ENCODE results near the gene OLAH.
"Not testable (repeated sequence)": the region's sequence is repeated elsewhere in the genome, so short reads cannot be mapped to it uniquely, and the experiment has no call there.

The OLAH gene

DNA sequence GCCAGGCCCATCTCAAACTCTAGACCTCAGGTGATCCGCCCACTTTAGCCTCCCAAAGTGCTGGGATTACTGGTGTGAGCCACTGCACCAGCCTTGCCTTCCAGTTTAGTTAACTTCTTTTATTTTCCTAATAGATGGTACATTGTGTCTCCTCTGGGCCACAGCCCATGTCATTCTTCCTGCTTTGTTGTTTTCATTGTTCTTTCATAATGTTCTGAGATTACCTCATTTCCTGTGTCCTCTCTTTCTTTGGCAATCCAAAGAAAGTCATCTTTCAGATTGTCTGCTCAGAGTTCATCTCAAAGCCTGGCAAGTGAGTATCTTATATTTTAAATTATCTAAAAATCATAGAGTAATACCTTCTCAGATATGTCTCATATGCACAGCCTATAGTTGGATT lies at the start of gene OLAH:
TSS of gene OLAH (plus strand) at position 270 of the 400 bp plus-strand sequence. CDS start 3,346 bp downstream, outside the sequence.
- no peak for DNase-seq

DNA sequence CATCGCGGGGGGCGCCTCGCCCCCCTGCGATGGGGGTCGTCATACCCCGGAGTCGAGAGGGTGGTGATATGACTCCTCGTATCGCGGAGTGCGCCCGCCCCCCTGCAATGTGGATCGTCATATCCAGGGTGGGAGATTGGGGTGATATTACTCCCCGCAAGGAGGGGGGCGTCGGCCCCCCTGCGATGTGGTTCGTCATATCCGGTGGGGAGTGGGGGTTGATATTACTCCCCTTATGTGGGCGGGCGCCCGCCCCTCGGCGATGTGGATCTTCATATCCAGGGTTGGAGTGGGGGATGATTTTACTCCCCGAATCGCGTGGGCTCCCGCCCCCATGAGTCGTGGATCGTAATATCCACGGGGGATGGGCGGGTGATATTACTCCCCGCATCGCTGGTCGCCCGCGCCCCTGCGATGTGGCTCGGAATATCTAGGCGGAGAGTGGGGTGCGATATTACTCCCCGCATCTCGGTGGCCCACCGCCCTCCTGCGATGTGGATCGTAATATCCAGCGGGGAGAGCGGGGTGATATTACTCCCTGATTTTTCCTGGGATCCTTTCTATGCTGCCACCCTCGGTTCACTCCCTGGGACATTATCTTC lies 47.7 kb upstream of the OLAH start:
- DNase-seq: no peak

DNA sequence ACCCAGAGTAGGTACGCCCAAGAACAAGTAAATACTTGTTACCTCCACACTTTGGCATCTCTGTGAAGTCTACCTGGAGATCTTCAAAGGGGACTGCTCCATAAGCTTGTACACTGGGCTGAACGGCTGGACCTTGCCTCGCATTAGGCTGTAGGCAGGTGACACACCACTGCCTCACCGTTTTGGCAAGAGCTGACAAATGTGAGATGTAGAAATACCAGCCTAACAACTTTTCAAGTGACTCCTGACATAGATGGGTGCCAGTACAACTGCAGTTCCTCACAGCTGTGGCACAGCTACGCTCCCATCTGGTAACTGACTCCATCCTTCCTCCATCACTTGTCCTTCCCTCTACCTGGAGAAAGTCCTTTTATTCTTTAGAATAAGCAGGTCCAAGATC lies 30.2 kb upstream of the OLAH start:
- DNase-seq: not testable (repeated sequence)

DNA sequence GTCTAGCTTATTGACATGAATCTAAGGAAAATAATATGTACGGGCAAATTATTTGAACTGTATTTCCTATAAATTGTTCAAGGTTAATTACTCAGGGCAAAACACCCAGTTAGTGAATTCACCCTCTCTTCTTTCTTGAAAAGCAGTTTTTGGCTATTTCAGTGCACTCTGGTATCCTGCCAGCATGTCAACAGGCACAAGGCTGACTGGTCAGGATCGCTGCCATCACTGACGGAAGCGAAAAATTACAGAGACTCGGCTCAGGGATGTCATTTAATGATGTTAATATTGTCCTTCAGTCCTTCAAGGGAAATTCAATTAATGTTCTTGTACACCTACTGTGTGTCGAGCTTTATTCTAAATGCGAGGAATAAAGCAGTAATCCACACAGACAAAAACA lies 28.3 kb upstream of the OLAH start:
- no peak for DNase-seq

DNA sequence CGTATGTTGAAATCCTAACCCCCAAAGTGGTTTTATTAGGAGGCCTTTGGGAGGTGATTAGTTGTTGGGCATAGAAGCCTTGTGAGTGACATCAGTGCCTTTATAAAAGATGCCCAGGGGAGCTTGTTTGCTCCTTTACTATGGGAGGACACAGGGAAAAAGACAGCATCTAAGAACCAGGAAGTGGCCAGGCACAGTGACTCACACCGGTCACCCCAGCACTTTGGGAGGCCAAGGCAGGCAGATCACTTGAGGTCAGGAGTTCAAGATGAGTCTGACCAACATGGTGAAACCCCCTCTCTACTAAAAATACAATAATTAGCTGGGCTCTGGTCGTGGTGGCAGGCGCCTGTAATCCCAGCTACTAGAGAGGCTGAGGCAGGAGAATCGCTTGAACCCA lies 22.8 kb upstream of the OLAH start:
- DNase-seq: not testable (repeated sequence)

DNA sequence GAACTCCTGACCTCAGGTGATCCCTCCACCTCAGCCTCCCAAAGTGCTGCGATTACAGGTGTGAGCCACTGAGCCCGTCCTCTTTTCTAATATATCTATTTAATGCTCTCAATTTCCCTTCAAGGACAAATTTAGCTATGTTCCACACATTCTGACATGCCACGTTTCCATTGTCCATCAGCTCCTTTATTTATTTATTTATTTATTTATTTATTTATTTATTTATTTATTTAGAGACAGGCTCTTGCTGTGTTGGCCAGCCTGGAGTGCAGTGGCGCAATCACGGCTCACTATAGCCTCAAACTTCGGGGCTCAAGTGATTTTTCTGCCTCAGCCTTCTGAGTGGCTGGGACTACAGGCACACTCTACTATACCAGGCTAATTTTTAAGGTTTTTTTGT lies 20.7 kb upstream of the OLAH start:
- DNase-seq: not testable (repeated sequence)

DNA sequence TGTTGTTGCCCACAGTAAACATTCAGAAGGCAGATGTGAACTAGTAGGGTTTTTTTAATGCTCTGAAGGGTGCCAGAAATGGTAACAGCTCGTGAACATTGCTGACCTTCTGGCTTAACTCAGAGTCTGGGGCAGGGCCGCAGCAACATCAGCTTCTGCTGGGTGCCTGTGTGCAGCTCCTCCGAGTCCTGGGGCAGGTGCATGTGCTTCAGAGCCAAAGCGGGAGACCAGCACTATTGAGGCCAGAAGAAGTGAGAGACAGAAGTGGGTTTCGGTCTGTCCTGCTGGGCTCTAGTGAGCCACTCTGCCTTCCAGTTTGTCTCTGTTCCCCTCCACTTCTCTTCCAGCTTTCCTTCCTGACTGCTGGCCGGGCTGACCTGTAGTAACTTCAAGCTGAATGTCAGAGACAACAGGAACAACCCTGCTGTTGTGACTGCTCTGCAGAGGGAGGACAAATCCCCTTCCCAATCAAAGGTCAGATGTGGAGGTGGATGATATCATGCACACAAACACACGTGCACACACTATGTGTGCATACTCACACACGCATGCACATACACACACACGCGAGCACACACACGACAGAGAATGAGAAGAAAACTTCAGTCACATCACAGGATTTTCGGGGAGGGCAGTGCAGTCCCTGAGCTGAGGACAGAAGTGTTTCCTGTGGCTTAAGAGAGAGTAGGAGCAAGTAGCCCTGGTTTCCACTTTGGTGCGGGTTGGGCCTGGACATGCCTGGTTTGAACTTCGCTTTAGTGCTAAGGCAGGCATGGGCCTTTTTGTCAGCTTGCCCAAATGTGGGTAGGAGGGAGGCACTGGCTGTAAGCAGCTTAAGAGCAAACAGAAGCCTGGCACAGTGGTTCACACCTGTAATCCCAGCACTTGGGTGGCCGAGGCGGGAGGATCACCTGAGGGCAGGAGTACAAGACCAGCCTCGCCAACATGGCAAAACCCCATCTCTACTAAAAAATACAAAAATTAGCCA lies 19.4 kb upstream of the OLAH start:
- DNase-seq: not testable (repeated sequence)

DNA sequence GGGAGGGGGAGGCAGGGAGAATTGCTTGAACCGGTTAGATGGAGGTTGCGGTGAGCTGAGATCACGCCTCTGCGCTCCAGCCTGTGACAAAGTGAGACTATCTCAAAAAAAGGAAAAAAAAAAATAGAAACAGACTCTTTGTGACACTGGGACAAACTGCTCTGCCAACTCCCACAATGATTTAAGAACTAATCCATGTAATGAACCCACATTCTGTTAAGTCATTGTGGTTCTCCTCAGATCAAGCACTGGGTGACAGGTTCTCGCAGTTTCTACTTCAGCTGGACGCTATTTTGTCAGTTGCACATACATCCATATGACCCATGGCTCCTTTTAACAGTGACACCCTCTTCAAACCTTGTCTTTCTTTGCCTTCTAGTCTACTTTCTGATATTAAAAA lies 18.7 kb upstream of the OLAH start:
- not testable (repeated sequence) for DNase-seq

DNA sequence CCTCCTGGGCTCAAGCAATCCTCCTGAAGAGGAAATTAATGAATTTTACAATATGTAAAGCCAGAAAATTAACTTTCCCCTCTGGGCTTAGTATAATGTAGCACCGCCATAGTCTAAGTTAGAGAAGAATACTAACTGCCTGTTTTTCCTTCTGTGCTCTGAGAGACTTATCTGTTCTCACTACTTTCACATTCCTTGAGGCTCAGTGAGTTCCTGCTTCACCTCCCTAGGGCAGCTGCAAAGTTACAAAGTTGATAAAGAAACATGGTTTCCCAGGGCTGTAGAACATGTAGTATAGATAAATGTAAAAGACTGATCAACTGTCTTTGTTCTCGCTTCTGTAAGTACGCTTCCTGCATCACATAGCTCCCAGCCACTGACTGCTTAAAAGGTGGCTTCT lies 16.0 kb upstream of the OLAH start:
- DNase-seq: no peak

DNA sequence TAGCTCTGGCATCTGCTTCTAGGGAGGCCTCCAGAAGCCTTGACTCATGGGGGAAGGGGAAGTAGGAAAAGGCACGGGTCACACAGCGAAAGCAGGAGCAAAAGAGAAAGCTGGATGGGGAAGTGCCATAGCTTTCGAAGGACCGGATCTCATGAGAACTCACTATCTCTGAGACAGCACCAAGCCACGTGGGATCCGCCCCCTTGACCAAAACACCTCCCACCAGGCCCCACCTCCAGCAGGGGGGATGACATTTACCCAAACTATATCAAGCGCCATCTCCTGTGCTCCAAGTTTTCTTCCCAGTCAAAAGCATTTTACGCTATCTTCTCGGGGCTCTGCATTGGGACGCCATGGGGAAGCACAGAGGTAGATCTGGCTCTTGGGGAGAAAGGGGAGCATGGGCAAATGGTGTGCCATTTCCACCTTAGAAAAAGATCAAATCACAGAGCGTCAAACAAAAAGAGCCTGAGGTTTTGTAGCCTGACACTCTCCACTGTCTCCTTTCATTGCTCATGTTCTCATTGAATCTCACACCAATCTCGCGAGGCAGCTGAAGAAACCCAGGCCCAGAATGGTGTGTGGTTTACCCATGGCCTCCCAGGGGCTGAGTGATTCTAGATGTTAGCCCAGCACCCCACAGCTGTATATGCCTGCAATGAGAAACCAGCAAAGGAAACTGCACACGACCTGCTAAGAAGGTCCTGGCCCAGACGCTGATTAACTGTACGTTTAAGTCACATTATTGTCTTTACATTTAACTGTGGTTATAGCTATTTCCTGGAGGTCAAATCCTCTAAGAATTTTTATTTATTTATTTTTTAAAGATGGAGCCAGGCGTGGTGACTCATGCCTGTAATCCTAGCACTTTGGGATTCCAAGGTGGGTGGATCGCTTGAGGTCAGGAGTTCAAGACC lies 8.1 kb upstream of the OLAH start:
- DNase-seq: no peak

DNA sequence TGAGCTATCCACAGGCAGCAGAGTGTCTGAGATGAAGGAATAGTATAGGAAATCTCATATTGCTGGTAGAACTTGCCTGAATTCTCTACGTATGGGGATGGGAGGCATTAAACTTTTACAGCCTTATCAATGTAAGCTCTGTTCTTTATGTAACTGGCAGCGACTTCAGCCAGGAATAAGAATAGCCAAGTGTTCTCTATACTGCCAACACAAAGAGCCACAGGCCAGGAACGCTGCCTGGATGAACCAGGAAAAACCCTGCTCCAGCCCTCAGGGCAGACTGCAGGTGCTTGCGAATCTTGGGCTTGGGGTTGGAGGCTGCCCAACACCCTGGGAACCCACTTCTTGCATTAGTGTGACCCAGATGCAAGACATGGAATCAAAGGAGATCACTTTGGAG lies 6.1 kb upstream of the OLAH start:
- DNase-seq: no peak

DNA sequence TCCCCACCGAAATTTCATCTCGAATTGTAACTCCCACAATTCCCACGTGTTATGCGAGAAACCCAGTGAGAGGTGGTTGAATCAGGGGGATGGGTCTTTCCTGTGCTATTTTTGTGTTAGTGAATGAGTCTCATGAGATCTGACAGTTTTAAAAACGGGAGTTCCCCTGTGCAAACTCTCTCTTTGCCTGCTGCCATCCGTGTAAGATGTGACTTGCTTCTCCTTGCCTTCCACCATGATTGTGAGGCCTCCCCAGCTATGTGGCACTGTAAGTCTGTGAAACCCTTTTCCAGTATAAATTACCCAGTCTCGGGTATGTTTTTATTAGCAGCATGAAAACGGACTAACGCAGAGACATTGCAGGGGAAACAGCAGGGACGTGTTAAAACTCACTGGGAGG lies 5.3 kb upstream of the OLAH start:
- DNase-seq: no peak

DNA sequence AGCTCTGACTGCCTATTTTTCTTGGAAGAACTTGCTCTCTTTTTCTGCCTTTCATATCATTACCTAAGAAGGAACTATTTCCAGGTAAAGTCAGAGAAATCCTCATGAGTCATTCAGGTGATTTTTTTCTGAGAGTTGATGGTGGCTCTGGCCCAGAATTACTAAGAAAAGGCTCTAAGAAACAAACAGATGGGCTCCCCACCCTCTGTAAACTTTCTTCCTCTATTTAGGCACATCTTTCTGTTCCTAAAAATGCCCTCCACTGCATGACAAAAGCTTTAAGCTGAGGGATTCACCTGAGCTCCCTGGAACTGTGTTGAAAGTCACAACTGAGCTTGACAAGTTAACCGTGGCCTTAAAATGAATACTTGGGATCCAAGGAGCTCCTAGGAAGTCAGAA lies 1.6 kb downstream of the OLAH start:
- no peak for DNase-seq

DNA sequence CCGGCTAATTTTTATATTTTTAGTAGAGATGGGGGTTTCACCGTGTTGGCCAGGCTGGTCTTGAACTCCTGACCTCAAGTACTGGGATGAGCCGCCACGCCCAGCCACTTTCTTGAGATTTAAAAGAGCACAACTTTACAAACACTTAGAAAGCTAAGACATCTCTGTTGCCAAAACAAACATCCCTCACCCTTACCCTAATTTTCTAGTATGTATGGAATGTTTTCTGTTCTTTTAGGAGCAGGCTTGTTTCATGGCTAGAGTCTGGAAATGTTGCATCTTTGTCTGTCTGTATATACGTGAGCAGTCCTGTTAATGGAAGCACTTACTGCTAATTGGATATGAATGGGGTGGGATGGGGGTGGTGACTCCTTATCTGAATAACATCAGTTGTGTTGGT lies 2.9 kb downstream of the OLAH start:
- DNase-seq: no peak

DNA sequence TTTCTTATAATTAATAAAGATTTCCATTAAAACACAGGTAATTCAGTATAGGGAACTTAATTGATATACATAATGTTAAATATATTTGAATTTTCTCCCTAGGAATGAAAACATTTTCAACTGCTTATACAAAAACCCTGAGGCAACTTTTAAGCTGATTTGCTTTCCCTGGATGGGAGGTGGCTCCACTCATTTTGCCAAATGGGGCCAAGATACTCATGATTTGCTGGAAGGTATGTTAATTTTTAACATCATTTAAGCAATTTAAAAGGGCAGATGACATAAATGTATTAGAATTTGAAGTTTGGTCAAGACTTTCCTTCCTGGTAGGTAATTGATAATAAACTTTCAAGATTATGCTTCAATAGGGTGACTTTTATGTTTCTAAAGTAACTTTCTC lies 5.8 kb downstream of the OLAH start:
- DNase-seq: no peak

DNA sequence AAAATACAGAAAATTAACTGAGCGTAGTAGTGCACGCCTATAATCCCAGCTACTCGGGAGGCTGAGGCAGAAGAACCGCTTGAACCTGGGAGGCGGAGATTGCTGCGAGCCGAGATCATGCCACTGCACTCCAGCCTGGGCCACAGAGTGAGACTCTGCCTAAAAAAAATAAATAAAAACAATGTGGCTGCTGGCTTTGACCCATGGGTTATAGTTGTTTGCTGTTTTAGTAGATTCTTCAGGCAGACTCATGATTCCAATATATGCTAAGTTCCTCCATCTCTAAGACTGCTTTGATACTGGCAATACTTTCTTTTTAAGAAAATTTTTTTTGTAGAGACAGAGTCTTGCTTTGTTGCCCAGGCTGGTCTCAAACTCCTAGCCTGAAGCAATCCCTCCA lies 8.4 kb downstream of the OLAH start:
- no peak for DNase-seq

DNA sequence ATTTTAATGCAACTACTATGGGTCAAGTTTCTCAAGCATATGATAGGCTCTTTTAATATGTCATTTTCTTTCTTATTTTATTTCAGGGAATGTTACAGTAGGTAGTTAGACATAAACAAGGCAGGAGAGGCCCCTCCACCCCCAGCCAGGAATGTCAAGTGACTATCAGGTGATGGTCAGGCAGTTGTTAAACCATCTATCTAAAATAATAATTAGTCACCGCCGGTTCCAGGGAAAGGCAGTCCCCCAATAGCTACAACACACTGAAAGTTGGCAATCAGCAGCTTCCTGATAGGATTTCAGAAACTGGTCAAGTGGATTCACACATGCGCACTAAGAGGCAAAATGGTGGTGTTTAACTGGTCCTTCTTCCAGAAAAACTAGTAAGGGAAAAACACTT lies 9.3 kb downstream of the OLAH start:
- DNase-seq: no peak

DNA sequence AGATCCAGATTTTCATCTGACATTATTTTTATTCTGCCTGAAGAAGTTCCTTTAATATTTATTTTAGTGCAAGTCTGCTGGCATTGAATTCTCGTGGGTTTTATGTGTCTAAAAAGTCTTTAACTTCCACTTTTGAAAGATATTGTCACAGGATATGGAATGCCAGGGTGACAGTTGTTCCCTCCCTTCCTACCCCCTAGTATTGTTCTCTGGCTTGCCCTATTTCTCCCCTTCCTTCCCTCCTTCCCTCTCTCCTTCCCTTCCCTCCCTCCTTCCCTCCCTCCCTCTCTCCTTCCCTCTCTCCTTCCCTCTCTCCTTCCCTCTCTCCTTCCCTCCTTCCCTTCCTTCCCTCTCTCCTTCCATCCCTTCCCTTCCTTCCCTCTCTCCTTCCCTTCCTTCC lies 14.9 kb downstream of the OLAH start:
- no peak for DNase-seq

DNA sequence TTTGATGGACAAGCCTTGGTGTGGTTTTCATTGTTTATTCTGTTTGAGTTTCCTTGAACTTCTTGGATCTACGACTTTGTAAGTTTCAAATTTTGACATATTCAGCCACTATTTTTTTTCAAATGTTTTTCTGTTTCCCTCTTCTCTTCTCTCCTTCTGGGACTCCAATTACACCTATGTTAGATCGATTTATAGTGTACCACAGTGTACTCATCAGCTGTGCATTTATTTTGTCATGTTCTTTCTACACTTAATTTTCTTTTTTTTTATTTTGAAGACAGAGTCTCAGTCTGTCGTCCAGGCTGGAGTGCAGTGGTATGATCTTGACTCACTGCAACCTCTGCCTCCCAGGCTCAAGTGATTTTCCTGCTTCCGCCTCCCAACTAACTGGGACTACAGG lies 16.2 kb downstream of the OLAH start:
- DNase-seq: no peak

DNA sequence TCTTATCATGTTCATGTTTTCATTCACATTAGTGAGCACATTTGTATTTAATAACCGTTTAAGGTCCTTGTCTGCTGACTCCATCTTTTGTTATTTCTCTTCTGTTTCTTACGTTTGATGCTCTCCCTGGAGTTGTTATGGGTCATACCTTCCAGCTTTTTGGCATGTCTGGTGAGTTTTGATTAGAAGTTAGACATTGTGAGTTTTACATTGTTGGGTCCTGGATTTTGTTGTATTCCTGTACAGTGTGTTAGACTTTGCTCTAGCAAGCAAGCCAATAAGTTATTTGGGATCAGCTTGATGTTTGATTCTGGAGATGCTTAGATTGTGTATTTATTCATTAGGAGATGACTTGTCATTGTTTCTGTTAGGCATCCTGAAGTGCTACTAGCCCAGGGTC lies 16.9 kb downstream of the OLAH start:
- no peak for DNase-seq

DNA sequence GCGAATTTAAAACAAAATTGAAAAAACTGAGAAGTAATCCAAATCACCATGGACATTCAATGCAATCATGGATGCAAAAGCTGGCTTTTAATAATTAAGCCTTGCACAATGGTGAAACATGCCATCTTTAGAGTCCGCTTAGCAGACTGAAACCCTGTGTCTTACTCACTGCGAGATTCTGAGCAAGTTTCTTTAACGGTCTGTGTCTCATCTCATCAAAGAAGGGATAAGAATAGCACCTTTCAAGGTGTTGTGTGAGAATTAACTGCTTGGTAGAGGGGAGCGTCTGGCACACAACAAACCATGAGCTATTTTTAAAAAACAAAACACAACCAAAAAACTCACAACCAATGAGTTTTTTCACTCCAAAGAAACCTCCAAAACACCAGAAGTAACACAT lies 23.4 kb downstream of the OLAH start:
- no peak for DNase-seq

DNA sequence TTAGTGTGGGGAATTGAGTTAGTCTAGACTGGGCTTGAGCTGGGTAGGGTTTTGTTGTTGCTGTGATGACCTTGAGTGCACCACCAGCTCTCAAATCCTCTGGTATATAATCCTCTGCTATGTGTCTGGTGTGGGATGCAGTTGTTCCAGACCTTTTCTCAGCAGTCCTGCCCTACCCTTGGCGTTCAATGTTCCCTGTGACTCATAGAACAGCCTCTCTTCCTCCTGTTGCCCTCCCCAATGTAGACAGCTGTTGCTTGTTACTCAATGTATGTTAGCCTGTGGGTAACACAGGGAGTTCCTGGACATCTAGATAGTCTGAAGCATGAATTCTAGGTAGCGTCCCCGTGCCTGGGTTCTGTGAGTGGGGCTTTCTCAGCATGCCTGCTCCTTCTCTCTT lies 25.1 kb downstream of the OLAH start:
- no peak for DNase-seq

DNA sequence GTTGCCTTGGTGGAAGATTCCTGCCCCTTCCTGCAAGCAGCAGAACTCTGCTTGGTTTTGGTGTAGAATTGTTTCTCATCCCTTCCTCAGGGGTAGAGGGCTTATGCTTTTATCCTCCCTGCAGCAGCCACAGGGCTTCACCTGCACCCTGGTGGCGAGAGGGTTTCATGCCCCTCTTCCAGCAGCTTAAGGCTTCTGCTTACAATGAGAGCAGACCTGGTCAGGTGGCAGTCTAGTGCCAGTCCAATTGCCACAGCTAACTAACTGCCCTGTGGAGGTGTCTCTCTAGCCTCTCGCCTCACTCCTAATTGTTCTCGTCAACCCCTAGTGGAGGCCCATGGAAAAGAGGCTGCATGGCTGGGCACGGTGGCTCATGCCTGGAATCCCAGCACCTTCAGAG lies 25.5 kb downstream of the OLAH start:
- no peak for DNase-seq

Measured in SHP77 treated with DMSO at 0.1 percent for 48 hours (cell line).